ENCODE results near the gene CCDC51. TPM values are rescaled to one million over a fixed set of nuclear protein-coding genes. Genes with fewer than 3 reads are reported as not detected.

CCDC51 gene
- polyA plus RNA-seq, 2 of the 4 experiments (the other 2 are of a cell fraction) = 19.8 to 26.7 TPM

DNA sequence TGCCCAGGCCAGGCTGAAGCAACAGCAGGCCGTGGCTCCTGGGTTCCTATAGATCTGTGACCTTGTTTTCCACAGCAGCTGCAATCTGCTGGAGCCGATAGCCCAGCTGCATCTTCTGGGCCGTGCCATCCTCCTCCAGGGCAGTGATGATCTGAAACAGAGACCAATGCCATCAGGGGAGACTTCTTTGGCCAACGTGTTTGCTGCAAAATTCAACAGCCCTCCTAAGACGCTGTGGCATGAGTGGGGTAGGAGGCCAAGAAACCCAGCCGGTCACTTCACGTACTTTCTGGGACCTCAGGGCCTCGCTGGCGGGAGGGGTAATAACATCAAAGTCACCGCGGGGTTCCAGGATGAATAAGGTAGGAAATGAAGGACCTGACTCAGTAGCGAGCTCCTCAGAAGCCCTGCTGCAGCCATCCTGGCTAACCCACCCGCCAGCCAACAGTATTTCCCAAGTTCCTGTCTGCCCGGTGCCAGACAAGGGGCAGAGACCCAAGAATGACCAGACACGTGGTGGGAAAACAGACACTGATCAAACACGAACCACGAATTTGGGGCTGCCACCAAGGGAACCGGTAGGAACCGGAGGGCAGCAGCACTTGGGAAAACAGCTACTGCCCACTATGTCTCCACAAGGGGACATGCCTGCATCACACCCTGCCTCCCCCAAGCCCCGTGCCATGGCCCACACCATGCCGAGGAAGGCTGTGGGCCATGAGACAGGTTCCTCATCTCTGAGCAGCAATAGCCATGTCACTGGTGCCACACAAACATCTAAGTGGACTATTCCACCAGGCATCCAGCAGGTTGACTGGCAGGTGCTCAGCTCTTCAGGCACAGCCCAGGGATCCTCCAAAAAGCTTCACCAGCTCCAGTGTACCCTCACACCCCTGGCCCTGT, 35.2 kb downstream of the CCDC51 start:
- ATAC-seq (no peak), FAIRE-seq (no peak), DNase-seq (ENCODE audit: low read depth in 1 of 2, low spot score in 1 of 2) (no peak)
- no peak overlapping the region for H3K4me3 ChIP-seq
- TF ChIP-seq TP53 (CRISPR knock-in tag; IDR thresholded peaks at IDR 0.05) = no peak
- no peak for TF ChIP-seq FOSB (CRISPR knock-in tag; IDR thresholded peaks at IDR 0.05)
- TF ChIP-seq CHD2 (IDR thresholded peaks at IDR 0.05; ENCODE audit: low read length, partially characterized antibody) = no peak
- TF ChIP-seq MAZ (IDR thresholded peaks at IDR 0.05; ENCODE audit: borderline replicate concordance, low read depth, low read length) = no peak
- no peak for TF ChIP-seq EHMT2 (IDR thresholded peaks at IDR 0.05; ENCODE audit: low read depth)
- no peak for TF ChIP-seq RFX5 (IDR thresholded peaks at IDR 0.05)
- TF ChIP-seq HEYL (CRISPR knock-in tag; IDR thresholded peaks at IDR 0.05) = no peak
- no peak for TF ChIP-seq HES2 (IDR thresholded peaks at IDR 0.05)
- TF ChIP-seq KDM5A (IDR thresholded peaks at IDR 0.05) = no peak
- TF ChIP-seq, protein P1, sequence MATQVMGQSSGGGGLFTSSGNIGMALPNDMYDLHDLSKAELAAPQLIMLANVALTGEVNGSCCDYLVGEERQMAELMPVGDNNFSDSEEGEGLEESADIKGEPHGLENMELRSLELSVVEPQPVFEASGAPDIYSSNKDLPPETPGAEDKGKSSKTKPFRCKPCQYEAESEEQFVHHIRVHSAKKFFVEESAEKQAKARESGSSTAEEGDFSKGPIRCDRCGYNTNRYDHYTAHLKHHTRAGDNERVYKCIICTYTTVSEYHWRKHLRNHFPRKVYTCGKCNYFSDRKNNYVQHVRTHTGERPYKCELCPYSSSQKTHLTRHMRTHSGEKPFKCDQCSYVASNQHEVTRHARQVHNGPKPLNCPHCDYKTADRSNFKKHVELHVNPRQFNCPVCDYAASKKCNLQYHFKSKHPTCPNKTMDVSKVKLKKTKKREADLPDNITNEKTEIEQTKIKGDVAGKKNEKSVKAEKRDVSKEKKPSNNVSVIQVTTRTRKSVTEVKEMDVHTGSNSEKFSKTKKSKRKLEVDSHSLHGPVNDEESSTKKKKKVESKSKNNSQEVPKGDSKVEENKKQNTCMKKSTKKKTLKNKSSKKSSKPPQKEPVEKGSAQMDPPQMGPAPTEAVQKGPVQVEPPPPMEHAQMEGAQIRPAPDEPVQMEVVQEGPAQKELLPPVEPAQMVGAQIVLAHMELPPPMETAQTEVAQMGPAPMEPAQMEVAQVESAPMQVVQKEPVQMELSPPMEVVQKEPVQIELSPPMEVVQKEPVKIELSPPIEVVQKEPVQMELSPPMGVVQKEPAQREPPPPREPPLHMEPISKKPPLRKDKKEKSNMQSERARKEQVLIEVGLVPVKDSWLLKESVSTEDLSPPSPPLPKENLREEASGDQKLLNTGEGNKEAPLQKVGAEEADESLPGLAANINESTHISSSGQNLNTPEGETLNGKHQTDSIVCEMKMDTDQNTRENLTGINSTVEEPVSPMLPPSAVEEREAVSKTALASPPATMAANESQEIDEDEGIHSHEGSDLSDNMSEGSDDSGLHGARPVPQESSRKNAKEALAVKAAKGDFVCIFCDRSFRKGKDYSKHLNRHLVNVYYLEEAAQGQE (IDR thresholded peaks at IDR 0.05) = no peak
- no peak for TF ChIP-seq CEBPB (IDR thresholded peaks at IDR 0.05)
- no peak for TF ChIP-seq ZNF302 (CRISPR knock-in tag; IDR thresholded peaks at IDR 0.05)
- TF ChIP-seq EHF (CRISPR knock-in tag; IDR thresholded peaks at IDR 0.05) = no peak
- TF ChIP-seq, protein P2, sequence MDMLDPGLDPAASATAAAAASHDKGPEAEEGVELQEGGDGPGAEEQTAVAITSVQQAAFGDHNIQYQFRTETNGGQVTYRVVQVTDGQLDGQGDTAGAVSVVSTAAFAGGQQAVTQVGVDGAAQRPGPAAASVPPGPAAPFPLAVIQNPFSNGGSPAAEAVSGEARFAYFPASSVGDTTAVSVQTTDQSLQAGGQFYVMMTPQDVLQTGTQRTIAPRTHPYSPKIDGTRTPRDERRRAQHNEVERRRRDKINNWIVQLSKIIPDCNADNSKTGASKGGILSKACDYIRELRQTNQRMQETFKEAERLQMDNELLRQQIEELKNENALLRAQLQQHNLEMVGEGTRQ (IDR thresholded peaks at IDR 0.05) = no peak
- TF ChIP-seq HOXA7 (CRISPR knock-in tag; IDR thresholded peaks at IDR 0.05) = no peak
- TF ChIP-seq RAD21 (conservative IDR thresholded peaks at IDR 0.05 in 1 of 2, IDR thresholded peaks at IDR 0.05 in 1 of 2) = no peak
- TF ChIP-seq MAX (IDR thresholded peaks at IDR 0.05) = no peak
- TF ChIP-seq MYC (IDR thresholded peaks at IDR 0.05; ENCODE audit: borderline replicate concordance, low read length) = no peak
- TF ChIP-seq, protein P3, sequence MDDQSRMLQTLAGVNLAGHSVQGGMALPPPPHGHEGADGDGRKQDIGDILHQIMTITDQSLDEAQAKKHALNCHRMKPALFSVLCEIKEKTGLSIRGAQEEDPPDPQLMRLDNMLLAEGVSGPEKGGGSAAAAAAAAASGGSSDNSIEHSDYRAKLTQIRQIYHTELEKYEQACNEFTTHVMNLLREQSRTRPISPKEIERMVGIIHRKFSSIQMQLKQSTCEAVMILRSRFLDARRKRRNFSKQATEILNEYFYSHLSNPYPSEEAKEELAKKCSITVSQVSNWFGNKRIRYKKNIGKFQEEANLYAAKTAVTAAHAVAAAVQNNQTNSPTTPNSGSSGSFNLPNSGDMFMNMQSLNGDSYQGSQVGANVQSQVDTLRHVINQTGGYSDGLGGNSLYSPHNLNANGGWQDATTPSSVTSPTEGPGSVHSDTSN (IDR thresholded peaks at IDR 0.05) = no peak
- H3K9me3 ChIP-seq = no peaks in the 10 kb centered on the region
- H3K4me2 ChIP-seq = no peak overlapping the region
- H3K4me1 ChIP-seq = peaks cover 10% of the 10 kb centered on the region
- POLR2A ChIA-PET = no interaction called here
- WGBS (ENCODE audit: missing lambda C conversion rate) = 78% methylated on average over 8 of the region's 21 CpGs
- CTCF ChIA-PET = interaction anchor here (0.9 to 31.5 kb wide), 3 partner anchors 19 to 135 kb away, joined by 4 to 488 read pairs (median 4); partner anchors contain the start of gene PLXNB1
- no peak overlapping the region for H3K27ac ChIP-seq

All from A549 (cell line).